ENCODE results near the gene WNT9B. TPM values are rescaled to one million over a fixed set of nuclear protein-coding genes. Genes with fewer than 3 reads are reported as not detected.

The WNT9B gene
- total and polyA plus RNA-seq, 2 of the 13 experiments (the other 11 are each of a cell fraction or from before 2014, with no cell fraction given), result not detected

GRCh38 chr17:46836500-46836899, 14.9 kb upstream of the WNT9B start:
- no peak for ATAC-seq
- CTCF ChIA-PET (ENCODE audit: low intra/inter-chr PET ratio, low total read pairs), result no interaction called here

DNA sequence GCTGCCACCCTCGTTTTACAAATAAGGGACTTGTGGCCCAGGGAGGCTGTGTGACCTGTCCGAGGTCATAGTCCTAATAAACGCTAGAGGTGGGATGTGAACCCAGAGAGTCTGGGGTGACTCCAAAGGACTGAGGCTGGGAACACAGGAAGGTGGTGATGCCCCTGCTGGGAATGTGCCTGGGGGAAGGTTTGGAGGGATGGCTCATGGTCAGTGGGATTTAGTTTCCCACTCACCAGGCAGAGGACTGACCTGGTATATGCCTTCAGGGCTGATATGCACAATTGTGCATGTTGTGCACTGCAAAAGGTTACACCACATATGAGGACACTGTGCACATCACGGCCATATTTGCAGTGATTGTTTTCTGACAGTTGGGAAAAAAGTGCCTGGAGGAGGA, 13.9 kb upstream of the WNT9B start:
- in situ Hi-C loops (cut with HindIII; ENCODE audit: extremely low pct_ligation_motif_present, low pct_unique_long_range_greater_than_20kb) (loop anchor here (5.0 to 25.0 kb wide), 2 partner anchors 40 to 825 kb away; no protein-coding TSS in a partner anchor), intact Hi-C loops (cut with micrococcal nuclease; ENCODE audit: unreplicated experiment) (no loop called here)
- H3K4me1 ChIP-seq (ENCODE audit: insufficient read depth, low read length), result peaks cover 33% of the 10 kb centered on the region
- WGBS (ENCODE audit: low lambda C conversion rate), result 14% methylated on average over 4 of the region's 4 CpGs
- H2AFZ ChIP-seq (ENCODE audit: low read length), result no peak overlapping the region
- no peaks in the 10 kb centered on the region for H3K79me2 ChIP-seq (ENCODE audit: insufficient read depth, low read length)
- ATAC-seq (no peak), FAIRE-seq (no peak), DNase-seq (ENCODE audit: low spot score) (no peak)
- no peak for TF ChIP-seq KDM2A (CRISPR knock-in tag; IDR thresholded peaks at IDR 0.05; ENCODE audit: borderline replicate concordance, low read depth)
- ChIA-PET POLR2A (no interaction called here), CTCF (ENCODE audit: low intra/inter-chr PET ratio, low total read pairs) (no interaction called here)
- no peak overlapping the region for H3K4me2 ChIP-seq (ENCODE audit: low read depth, low read length)
- peaks cover 2 to 34% of the 10 kb centered on the region in 2 experiments for H3K27me3 ChIP-seq (ENCODE audit: control insufficient read depth in 1 of 2, insufficient read depth in 2 of 2, low read length in 2 of 2)
- no peak overlapping the region for H3K4me3 ChIP-seq (replicated peaks in 1 of 3; ENCODE audit: insufficient read depth in 1 of 3, low read depth in 2 of 3, low read length in 3 of 3)
- no peaks in the 10 kb centered on the region for H3K36me3 ChIP-seq (replicated peaks in 1 of 2; ENCODE audit: control insufficient read depth in 1 of 2, insufficient read depth in 2 of 2, low read length in 2 of 2)
- peaks cover 2% of the 10 kb centered on the region; the same call in 1 of the 2 replicates for H3K9me3 ChIP-seq (ENCODE audit: low read length)
- BruUV-seq (replicated peaks), result no TSS peak
- no peaks in the 10 kb centered on the region for H4K20me1 ChIP-seq (ENCODE audit: insufficient read depth, low read length)
- H3K27ac ChIP-seq (ENCODE audit: extremely low read length, insufficient read depth, low read length), result no peak overlapping the region
- H3K9ac ChIP-seq (ENCODE audit: insufficient read depth, low read depth, low read length), result no peak overlapping the region

More at GRCh38 chr17:46836500-46836899, 14.9 kb upstream of the WNT9B start:
- POLR2A ChIA-PET, result no interaction called here
- TF ChIP-seq ZBTB21 (CRISPR knock-in tag; IDR thresholded peaks at IDR 0.05), result no peak
- TF ChIP-seq ZNF883 (CRISPR knock-in tag; IDR thresholded peaks at IDR 0.05; ENCODE audit: not compliant biosample characterization), result no peak
- no peak for TF ChIP-seq DBP (CRISPR knock-in tag; IDR thresholded peaks at IDR 0.05; ENCODE audit: not compliant biosample characterization)
- TF ChIP-seq, protein P1, sequence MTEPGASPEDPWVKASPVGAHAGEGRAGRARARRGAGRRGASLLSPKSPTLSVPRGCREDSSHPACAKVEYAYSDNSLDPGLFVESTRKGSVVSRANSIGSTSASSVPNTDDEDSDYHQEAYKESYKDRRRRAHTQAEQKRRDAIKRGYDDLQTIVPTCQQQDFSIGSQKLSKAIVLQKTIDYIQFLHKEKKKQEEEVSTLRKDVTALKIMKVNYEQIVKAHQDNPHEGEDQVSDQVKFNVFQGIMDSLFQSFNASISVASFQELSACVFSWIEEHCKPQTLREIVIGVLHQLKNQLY (CRISPR knock-in tag; IDR thresholded peaks at IDR 0.05), result no peak
- no peak for TF ChIP-seq FOXA1 (IDR thresholded peaks at IDR 0.05)
- no peak for TF ChIP-seq FOXA1 (CRISPR knock-in tag; IDR thresholded peaks at IDR 0.05)
- in situ Hi-C loops (cut with HindIII; ENCODE audit: extremely low pct_ligation_motif_present, low pct_unique_long_range_greater_than_20kb), result loop anchor here (5.0 to 25.0 kb wide), 2 partner anchors 41 to 824 kb away; no protein-coding TSS in a partner anchor
- peaks cover 9 to 41% of the 10 kb centered on the region in 2 experiments for H3K27me3 ChIP-seq (ENCODE audit: control insufficient read depth in 1 of 2, insufficient read depth in 2 of 2, low read length in 2 of 2)
- no peak overlapping the region for H3K27ac ChIP-seq (ENCODE audit: extremely low read length, insufficient read depth, low read length)
- FAIRE-seq (no peak), DNase-seq (ENCODE audit: low spot score) (no peak)
- no peaks in the 10 kb centered on the region for H3K79me2 ChIP-seq (ENCODE audit: insufficient read depth, low read length)
- no peak overlapping the region for H3K4me3 ChIP-seq (replicated peaks in 1 of 3; ENCODE audit: insufficient read depth in 1 of 3, low read depth in 2 of 3, low read length in 3 of 3)
- intact Hi-C loops (cut with micrococcal nuclease; ENCODE audit: unreplicated experiment), result no loop called here
- H3K9ac ChIP-seq (ENCODE audit: insufficient read depth, low read depth, low read length), result no peak overlapping the region
- H4K20me1 ChIP-seq (ENCODE audit: insufficient read depth, low read length), result no peaks in the 10 kb centered on the region
- no peaks in the 10 kb centered on the region for H3K36me3 ChIP-seq (replicated peaks in 1 of 2; ENCODE audit: control insufficient read depth in 1 of 2, insufficient read depth in 2 of 2, low read length in 2 of 2)
- peaks cover 30% of the 10 kb centered on the region for H3K4me1 ChIP-seq (ENCODE audit: insufficient read depth, low read length)
- H2AFZ ChIP-seq (ENCODE audit: low read length), result no peak overlapping the region
- no peaks in the 10 kb centered on the region for H3K9me3 ChIP-seq (ENCODE audit: low read length)
- BruUV-seq (replicated peaks), result no TSS peak
- 78% methylated on average over 2 of the region's 2 CpGs for WGBS (ENCODE audit: low lambda C conversion rate)
- H3K4me2 ChIP-seq (ENCODE audit: low read depth, low read length), result no peak overlapping the region
